ENCODE results near the gene SMYD3.

The SMYD3 gene

GRCh38 chr1:245774196-245774595 is 732.9 kb downstream of the SMYD3 start:
- no peak for DNase-seq
- Histone ChIP-seq H3K36me3 (peaks cover 23% of the 10 kb centered on the region), H3K4me3 (ENCODE audit: low read depth, low read length) (no peak overlapping the region), H3K9me3 (0 out of 2 replicates have a peak, but pooled peaks cover 3% of the 10 kb centered on the region), H3K4me1 (peaks cover 14% of the 10 kb centered on the region), H3K27me3 (no peaks in the 10 kb centered on the region)
- no peak for TF ChIP-seq CTCF (IDR thresholded peaks at IDR 0.05; ENCODE audit: low read depth, low read length)

GRCh38 chr1:245773344-245773743 is 733.7 kb downstream of the SMYD3 start:
- Histone ChIP-seq H3K27me3 (no peaks in the 10 kb centered on the region), H3K9me3 (0 out of 2 replicates have a peak, but pooled peaks cover 3% of the 10 kb centered on the region), H3K4me3 (ENCODE audit: low read depth, low read length) (no peak overlapping the region), H3K36me3 (peaks cover 24% of the 10 kb centered on the region), H3K4me1 (peaks cover 14% of the 10 kb centered on the region)
- DNase-seq = no peak
- TF ChIP-seq CTCF (IDR thresholded peaks at IDR 0.05; ENCODE audit: low read depth, low read length) = no peak

- Histone ChIP-seq H3K4me1 (peaks cover 14% of the 10 kb centered on the region), H3K9me3 (0 out of 2 replicates have a peak, but pooled peaks cover 3% of the 10 kb centered on the region)
- no peak for DNase-seq
Observed at GRCh38 chr1:245772739-245773138, 734.3 kb downstream of the SMYD3 start.

GRCh38 chr1:245772325-245772724 is 734.8 kb downstream of the SMYD3 start:
- Histone ChIP-seq H3K9me3 (0 out of 2 replicates have a peak, but pooled peaks cover 3% of the 10 kb centered on the region), H3K36me3 (peaks cover 35% of the 10 kb centered on the region), H3K4me3 (ENCODE audit: low read depth, low read length) (no peak overlapping the region), H3K4me1 (peaks cover 14% of the 10 kb centered on the region), H3K27me3 (no peaks in the 10 kb centered on the region)
- TF ChIP-seq CTCF (IDR thresholded peaks at IDR 0.05; ENCODE audit: low read depth, low read length) = no peak
- DNase-seq = no peak

More at GRCh38 chr1:245772739-245773138, 734.3 kb downstream of the SMYD3 start:
- peaks cover 30% of the 10 kb centered on the region for H3K36me3 ChIP-seq
- TF ChIP-seq CTCF (IDR thresholded peaks at IDR 0.05; ENCODE audit: low read depth, low read length) = no peak
- no peaks in the 10 kb centered on the region for H3K27me3 ChIP-seq
- H3K4me3 ChIP-seq (ENCODE audit: low read depth, low read length) = no peak overlapping the region

GRCh38 chr1:245771511-245772281 is 735.4 kb downstream of the SMYD3 start:
- Histone ChIP-seq H3K27me3 (no peaks in the 10 kb centered on the region), H3K4me1 (peaks cover 14% of the 10 kb centered on the region), H3K4me3 (ENCODE audit: low read depth, low read length) (no peak overlapping the region), H3K36me3 (peaks cover 41% of the 10 kb centered on the region), H3K9me3 (0 out of 2 replicates have a peak, but pooled peaks cover 3% of the 10 kb centered on the region)
- no peak for DNase-seq
- no peak for TF ChIP-seq CTCF (IDR thresholded peaks at IDR 0.05; ENCODE audit: low read depth, low read length)

- H3K36me3 ChIP-seq = peaks cover 39% of the 10 kb centered on the region
- peaks cover 6% of the 10 kb centered on the region; the same call in 1 of the 2 replicates for H3K4me1 ChIP-seq
- H3K27me3 ChIP-seq = no peaks in the 10 kb centered on the region
- no peaks in the 10 kb centered on the region for H3K9me3 ChIP-seq
- no peak for TF ChIP-seq CTCF (IDR thresholded peaks at IDR 0.05; ENCODE audit: low read depth, low read length)
- H3K4me3 ChIP-seq (ENCODE audit: low read depth, low read length) = no peak overlapping the region
- no peak for DNase-seq
Observed at GRCh38 chr1:245770156-245770555, 736.9 kb downstream of the SMYD3 start.
